HG02840 (cell line): Measurements from ENCODE around the gene SNW1.
A peak's percentile ranks its signal among the peaks of the same experiment; 100 is the strongest.
"Not testable (repeated sequence)": the region's sequence is repeated elsewhere in the genome, so short reads cannot be mapped to it uniquely, and the experiment has no call there.

Source experiments
- ATAC-seq: cut with Tn5 transposase; IDR thresholded peaks from one replicate; pipeline ENCODE4 v1.9.1; 2021; ENCODE audit warnings: mild to moderate bottlenecking, moderate library complexity, moderate number of reproducible peaks; ENCODE audit not compliant: unreplicated experiment, low FRiP score

The SNW1 gene

DNA sequence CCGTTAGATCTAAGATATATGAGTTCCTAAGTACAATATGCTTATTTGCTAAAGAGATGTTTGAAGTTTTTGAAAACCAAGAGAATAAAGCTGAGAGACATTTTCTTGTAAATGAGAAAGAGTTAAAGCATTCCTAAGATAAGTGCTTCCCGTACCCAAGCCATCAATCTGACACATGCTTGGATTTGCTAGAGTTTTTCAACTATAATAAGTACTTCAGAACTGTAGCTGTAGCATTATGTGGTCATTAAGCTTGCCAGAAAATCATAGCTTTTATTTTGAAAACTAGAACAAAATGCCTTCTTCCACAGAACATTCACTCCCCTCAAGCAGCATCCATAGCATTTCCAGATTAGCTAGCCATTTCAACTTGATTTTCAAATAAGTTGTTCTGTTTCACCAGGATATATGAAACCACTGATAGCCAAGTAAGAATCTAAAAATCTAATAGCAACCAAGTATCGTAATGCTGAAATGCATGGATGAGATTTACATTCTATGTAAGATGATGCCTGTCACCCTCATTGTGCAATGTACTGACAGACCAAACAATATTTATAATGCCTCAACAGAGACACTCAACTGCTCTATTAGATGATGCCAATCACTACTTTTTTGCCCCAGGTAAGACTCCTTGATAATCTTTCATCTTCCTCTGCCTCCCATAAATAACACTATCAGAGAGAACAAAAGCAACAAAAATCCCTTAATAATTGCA is 8.0 kb downstream of the SNW1 start:
- no peak for ATAC-seq

GRCh38 chr14:77752266-77752665 is 8.7 kb downstream of the SNW1 start:
- ATAC-seq, result no peak

DNA sequence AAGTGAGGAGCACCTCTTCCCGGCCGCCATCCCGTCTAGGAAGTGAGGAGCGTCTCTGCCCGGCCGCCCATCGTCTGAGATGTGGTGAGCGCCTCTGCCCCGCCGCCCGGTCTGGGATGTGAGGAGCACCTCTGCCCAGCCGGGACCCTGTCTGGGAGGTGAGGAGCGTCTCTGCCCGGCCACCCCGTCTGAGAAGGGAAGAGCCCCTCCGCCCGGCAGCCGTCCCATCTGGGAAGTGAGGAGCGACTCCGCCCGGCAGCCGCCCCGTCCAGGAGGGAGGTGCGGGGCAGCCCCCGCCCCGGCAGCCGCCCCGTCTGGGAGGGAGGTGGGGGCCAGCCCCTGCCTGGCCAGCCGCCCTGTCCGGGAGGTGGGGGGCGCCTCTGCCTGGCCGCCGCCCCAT is 13.5 kb downstream of the SNW1 start:
- ATAC-seq, result not testable (repeated sequence)

- ATAC-seq, result no peak
Observed at GRCh38 chr14:77746064-77746702, 14.8 kb downstream of the SNW1 start.

DNA sequence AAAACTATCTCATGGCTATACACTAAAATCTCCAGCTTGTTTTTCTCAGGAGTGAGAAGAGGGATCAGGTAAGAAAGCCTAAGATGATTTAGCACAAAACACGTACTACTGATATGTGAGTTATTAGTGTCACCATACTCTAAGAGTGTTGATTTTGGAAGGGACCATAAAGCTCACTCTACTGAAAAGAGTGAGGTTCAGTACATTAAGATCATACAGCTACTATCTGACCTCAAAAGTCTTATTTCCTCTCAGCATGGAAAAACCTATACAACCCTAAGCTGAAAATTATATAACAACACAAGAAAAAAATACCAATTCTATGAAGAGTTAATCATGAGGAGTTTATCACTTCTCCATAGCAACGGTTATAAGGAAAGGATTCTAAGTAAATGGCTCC is 19.5 kb downstream of the SNW1 start:
- ATAC-seq, result no peak

DNA sequence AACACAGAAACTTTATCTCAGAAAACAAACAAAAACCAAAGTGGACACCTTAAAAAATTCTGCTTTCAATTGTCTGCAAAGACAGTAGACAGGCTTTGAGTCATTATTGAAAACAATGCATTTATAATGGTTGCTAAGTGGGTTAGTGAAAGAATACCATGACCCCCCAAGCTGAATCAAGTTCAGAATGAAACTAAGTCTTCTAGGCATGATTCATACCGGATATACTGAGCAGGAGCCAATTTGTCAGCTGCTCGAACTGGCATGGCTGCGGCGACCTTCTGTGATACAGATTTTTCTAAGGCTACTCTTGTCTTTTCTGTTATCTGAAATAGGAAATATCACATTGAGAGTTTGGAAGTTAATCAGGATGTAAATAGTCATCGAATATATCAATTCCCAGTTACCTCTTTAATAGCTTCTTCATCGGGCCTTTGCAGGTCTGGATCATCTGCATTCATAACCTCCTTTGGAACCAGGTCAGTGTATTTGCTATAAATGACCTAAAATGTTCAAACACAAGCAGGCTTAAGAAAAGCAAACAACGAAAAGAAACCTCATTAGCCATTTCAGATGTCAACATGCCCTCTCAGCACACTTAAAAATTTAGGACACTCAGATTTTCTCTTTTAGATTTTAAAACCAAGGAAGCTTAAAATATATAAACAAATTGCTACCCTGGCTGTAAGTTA is 22.3 kb downstream of the SNW1 start:
- ATAC-seq, result no peak

- no peak for ATAC-seq
Observed at GRCh38 chr14:77730976-77731497, 29.9 kb downstream of the SNW1 start.

- no peak for ATAC-seq
Observed at GRCh38 chr14:77722301-77722700, 38.7 kb downstream of the SNW1 start.

- ATAC-seq, result no peak
Observed at GRCh38 chr14:77721437-77721836, 39.5 kb downstream of the SNW1 start.

DNA sequence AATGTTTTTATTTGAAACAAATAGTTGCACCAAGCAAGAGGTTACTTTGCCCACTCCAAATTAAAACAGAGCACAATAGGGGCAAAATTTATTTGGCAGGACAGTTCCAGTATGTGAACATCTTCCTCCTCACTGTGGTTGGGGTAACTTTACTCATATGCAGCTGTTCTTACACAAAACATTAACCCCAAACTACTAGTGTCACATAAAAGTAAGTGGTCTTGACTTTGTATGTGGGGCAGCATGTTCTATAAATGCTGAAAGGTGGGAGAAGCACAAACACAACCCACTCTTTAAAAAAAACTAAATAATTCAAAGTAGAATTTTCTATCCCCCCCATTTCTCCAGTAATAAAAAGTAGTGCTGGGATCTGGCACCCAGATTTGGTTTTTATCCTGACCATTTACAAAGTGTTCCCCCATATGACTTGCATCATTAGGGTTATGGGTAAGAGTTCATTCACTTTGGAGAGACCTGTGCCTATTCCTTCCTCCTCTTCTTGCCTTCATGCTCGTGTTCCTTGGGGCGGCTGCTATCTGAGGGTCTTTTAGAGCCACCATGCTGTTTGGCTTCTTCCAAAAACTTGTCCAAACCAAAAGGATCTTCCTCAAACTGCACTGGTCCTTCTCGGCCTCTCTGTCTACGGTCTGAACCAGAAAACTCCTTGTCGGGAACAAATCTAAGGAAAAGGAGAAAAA is 43.2 kb downstream of the SNW1 start:
- ATAC-seq, result no peak

DNA sequence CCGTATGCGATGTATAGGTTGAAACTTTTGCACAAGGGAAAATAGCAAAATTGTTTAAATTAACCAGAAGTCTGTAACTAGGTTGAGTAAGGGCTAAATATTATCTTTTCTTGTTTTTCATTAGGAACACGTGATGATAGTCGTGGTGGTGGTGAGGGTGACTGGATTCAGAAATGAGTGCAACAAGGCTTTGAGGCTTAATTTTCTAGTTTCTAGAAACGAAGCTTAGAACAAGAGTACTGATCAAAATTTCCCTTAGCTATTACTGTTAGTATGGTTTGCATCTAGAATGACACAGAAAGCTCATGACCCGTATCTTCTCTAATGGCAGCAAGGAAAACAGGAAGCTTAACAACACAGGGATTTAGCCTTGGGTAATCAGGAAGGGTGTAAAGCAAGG is 46.0 kb downstream of the SNW1 start:
- ATAC-seq, result no peak

GRCh38 chr14:77710364-77710763 is 50.6 kb downstream of the SNW1 start:
- ATAC-seq, result no peak

DNA sequence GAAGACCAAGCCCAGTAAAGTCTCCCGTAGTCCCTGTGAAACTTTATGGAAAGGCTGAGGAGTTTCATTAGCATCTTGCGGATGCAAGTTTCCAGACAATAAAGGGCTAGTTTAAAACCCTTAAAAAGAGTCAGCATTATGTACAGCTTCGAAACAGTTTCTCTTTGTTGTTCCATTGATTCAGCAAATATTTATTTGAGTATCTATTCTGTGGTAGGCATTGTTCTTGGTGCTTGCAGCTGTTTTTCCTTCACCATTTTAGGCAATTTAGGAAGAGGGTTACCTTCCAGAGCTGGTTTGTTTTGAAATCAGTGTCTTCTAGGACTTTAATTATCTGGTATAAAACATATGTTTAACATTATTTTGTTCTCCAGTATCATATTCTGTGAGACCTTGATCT is 51.5 kb downstream of the SNW1 start:
- ATAC-seq, result no peak

DNA sequence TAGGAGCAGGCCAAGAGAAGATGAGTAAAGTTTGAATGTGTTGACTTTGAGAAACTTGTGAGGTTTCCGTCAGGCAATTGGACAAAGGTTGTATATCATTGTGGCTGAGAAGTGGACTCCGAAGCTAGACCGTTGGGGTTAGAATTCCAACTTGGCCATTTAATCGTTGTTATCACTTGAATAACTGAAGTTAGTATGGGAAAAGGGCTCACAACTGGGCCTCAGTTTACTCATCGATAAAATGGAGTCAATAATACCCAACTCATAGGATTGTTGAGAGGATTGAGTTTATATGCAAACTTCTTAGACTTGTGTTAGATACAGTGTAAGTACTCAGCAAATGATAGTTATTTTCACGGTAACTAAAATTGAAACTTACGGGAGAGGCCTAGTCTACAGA is 52.2 kb downstream of the SNW1 start:
- no peak for ATAC-seq

DNA sequence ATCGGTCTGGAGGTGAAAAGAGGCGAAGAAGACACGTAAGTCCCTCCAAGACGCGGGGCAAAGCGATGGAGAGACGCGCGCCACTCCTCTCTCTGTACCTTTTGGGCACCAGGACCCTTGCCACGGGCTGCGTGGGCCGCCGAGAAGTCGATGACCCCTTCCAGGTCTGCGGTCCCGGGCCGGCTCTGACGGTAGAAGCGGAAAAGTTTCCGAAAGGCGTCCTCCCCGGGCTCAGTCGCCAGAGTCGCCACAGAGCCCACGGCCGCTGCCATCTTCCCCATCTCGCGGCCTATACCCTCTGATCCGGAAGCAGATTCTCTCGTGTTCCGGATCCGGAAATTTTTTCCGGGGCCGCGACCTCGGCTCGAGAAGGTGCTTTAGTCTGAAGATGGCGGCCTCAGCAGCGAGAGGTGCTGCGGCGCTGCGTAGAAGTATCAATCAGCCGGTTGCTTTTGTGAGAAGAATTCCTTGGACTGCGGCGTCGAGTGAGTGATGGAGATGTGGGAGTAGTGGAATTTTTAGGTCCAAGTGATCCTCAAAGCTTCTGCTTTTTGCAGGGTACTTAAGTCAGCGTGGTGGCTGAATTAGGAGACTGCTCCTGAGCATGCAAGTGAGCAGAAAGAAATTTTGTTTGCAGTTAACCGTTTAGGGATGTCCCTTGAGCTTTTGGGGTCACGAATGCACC is 53.1 kb downstream of the SNW1 start, which contains the start of the genes ALKBH1 and SLIRP:
Gene ALKBH1 (minus strand): TSS at position 300 of the 685 bp plus-strand sequence. CDS start 19 bp downstream, at position 281.
Gene SLIRP (plus strand): TSS at position 380 of the 685 bp plus-strand sequence. CDS start 9 bp downstream, at position 389.
- ATAC-seq, result peak; percentile 98

- peak; percentile 22 for ATAC-seq
Observed at GRCh38 chr14:77707355-77707723, 53.6 kb downstream of the SNW1 start.

DNA sequence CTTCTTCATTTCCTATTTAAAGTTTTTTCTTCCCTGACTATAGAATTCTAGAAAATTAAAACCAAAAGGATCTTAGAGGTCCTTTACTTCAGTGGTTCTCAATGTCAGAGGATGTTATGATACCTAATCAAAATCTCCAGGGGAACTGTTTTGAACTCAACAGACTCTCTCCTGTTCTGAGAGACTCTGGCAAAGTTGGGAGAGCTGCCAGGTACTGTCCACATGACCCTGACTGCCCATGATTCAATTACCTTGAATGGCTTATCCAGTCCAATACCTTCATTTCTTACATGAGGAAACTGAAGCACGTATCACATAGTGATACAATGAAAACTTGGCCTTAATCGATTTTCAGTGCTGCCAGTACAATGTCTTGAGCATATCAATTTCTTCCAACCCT is 69.7 kb downstream of the SNW1 start:
- ATAC-seq, result no peak

DNA sequence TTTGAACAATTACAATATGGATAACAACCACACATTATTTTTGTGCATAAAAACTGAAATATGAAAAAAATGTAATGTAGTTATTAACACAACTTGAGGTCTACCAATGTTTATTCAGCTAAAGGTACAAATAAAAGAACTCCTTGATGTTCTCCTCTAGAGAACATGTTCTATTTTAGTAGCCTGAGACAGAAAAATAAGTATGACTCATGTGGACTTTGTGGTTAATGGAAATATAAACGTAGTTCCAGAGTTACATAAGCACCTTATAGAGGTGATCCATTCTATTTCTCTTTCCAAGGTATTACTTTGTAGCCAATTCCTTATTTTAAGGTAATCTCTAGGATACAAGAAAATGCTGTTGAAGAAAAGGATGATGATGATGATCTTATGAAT is 78.8 kb downstream of the SNW1 start:
- no peak for ATAC-seq

DNA sequence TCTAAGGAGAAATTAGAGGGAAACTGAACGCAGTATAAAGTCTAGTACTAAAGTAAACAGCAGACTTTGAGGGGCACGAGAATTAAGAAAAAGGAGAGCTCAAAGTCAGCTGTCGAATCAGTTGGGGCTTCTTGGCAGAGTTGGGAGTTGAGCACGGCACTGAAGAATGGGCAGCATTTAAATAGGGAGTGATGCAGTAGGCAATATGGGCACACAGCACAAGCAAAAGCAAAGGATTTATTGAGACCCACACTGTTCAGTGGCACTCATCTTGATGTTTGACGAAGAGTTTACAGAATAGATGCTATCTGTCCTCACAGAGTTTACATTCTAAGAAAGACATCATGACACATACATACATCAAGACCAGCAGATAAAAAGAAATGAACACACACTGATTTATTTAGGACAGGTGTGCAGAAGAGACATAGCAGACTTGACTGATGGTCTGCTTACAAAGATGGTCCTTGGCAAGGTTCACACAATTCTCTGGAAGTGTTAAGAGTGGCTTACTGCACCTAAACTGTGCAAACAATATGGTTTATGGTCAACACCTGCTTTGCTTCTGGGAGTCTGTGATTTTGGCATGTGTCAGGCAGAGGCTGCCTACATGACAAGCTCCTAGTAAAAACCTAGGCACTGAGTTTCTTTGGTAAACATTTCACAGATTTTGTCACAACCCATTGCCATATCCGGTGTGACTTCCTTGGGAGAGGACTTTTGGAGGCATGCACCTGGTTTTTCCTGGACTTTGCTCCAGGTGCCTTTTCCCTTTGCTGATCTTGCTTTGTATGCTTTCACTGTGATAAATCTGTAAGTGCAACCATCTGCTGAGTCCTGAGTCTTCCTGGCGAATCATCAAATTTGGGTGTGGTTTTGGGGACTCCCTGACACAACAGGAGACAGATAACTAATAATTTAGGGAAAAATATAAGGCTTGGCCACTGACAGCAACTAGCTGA is 79.5 kb downstream of the SNW1 start:
- ATAC-seq, result no peak
